H1 (cell line): ENCODE results near the gene CARM1. TPM values are rescaled to one million over a fixed set of nuclear protein-coding genes. Genes with fewer than 3 reads are reported as not detected.

Source experiments
- CTCF ChIA-PET: fragments of 300-600 bp; sonication (Branson Sonifier 250); formaldehyde crosslinking; loops from one replicate; lab custom pipeline; 2021; ENCODE audit not compliant: partially characterized antibody; lab: Charles Lee
- POLR2A ChIA-PET: fragments of 300-600 bp; sonication (Branson Sonifier 250); formaldehyde crosslinking; loops from one replicate; lab custom pipeline; 2021; ENCODE audit warnings: inconsistent platforms; ENCODE audit not compliant: partially characterized antibody; lab: Charles Lee
- DNase-seq, 2 experiments: peaks; one replicate each; pipeline versions ENCODE4 v3.0.0 to v3.0.0-alpha.2; 2010 to 2022; ENCODE audit warnings: low spot score in 2 of 2, low read depth in 1 of 2, mixed read lengths in 1 of 2
- FAIRE-seq: peaks from 2 replicates; lab custom pipeline; 2011; peaks lifted over from hg19 to GRCh38; lab: Jason Lieb, UNC
- H2AFZ ChIP-seq: 2 replicates; pipeline ENCODE4 v1.8.1; 2012; ENCODE audit warnings: low read length, inconsistent platforms
- H2AK5ac ChIP-seq: 2 replicates; pipeline ENCODE4 v1.6.1; 2013; ENCODE audit warnings: low read depth, low read length
- H2BK120ac ChIP-seq: replicated peaks from 2 replicates; pipeline ENCODE3; 2013; ENCODE audit warnings: low read depth, low read length, inconsistent platforms
- H2BK12ac ChIP-seq: 2 replicates; pipeline ENCODE4 v1.6.1; 2013; ENCODE audit warnings: low read depth, low read length
- H2BK15ac ChIP-seq: 2 replicates; pipeline ENCODE4 v1.6.1; 2013; ENCODE audit warnings: low read length
- H2BK20ac ChIP-seq: 2 replicates; pipeline ENCODE4 v1.6.1; 2013; ENCODE audit warnings: low read length
- H2BK5ac ChIP-seq: 2 replicates; pipeline ENCODE4 v1.6.1; 2013; ENCODE audit warnings: low read depth, low read length
- H3K14ac ChIP-seq: 2 replicates; pipeline ENCODE4 v1.6.1; 2013; ENCODE audit warnings: inconsistent platforms; ENCODE audit not compliant: insufficient read length
- H3K18ac ChIP-seq: 2 replicates; pipeline ENCODE4 v1.6.1; 2013; ENCODE audit warnings: low read length; ENCODE audit errors: extremely low read depth
- H3K23ac ChIP-seq: 2 replicates; pipeline ENCODE4 v1.6.1; 2013; ENCODE audit warnings: inconsistent platforms; ENCODE audit not compliant: insufficient read length
- H3K23me2 ChIP-seq: 2 replicates; pipeline ENCODE4 v1.6.1; 2013; ENCODE audit warnings: low read depth, low read length
- H3K27ac ChIP-seq: 2 replicates; pipeline ENCODE4 v1.6.1; 2011; ENCODE audit warnings: low read depth, low read length, inconsistent platforms
- H3K27me3 ChIP-seq, 4 experiments: replicated peaks in 1 of 4; 1 replicate in 1 of 4; 2 replicates in 3 of 4; pipeline versions ENCODE4 v1.6.1 to v1.8.1; 2011 to 2013; ENCODE audit warnings: low read length in 3 of 4, mild to moderate bottlenecking in 3 of 4, inconsistent platforms in 2 of 4, mixed read lengths in 2 of 4, moderate library complexity in 1 of 4; ENCODE audit not compliant: control insufficient read depth in 3 of 4, insufficient read depth in 3 of 4; ENCODE audit errors: extremely low read depth in 1 of 4
- H3K36me3 ChIP-seq, 4 experiments: 2 replicates each; pipeline versions ENCODE4 v1.6.1 to v1.8.1; 2011 to 2013; ENCODE audit warnings: mild to moderate bottlenecking in 4 of 4, low read length in 3 of 4, moderate library complexity in 2 of 4, control low read depth in 1 of 4, inconsistent platforms in 1 of 4; ENCODE audit not compliant: insufficient read depth in 4 of 4, control insufficient read depth in 2 of 4
- H3K4ac ChIP-seq: replicated peaks from 2 replicates; pipeline ENCODE3; 2013; ENCODE audit warnings: low read length, low read depth, mixed read lengths, inconsistent platforms; ENCODE audit not compliant: insufficient read length
- H3K4me1 ChIP-seq, 4 experiments: replicated peaks in 1 of 4; 1 replicate in 1 of 4; 2 replicates in 3 of 4; pipeline versions ENCODE4 v1.6.1 to v1.8.1; 2011 to 2013; ENCODE audit warnings: low read length in 3 of 4, inconsistent platforms in 2 of 4, mixed read lengths in 1 of 4; ENCODE audit not compliant: insufficient read depth in 4 of 4, control insufficient read depth in 3 of 4
- H3K4me2 ChIP-seq, 2 experiments: 2 replicates each; pipeline versions ENCODE4 v1.6.1 to v1.8.1; 2011 to 2013; ENCODE audit warnings: low read depth in 2 of 2, low read length in 2 of 2, control low read depth in 1 of 2, inconsistent platforms in 1 of 2, mild to moderate bottlenecking in 1 of 2; ENCODE audit not compliant: insufficient read depth in 1 of 2
- H3K4me3 ChIP-seq, 4 experiments: fragments of 200-600, 300-600 bp in 1 of 4; sonication (generic), shearing (Covaris generic), sonication (Bioruptor Twin) in 1 of 4; 2 replicates each; pipeline versions ENCODE4 v1.5.1 to v1.8.1; 2011 to 2016; ENCODE audit warnings: low read length in 4 of 4, low read depth in 3 of 4, control low read depth in 2 of 4, inconsistent platforms in 2 of 4, mild to moderate bottlenecking in 2 of 4, mixed read lengths in 1 of 4, moderate library complexity in 1 of 4; ENCODE audit not compliant: insufficient read depth in 2 of 4; ENCODE audit errors: extremely low read depth in 1 of 4
- H3K56ac ChIP-seq: replicated peaks from 2 replicates; pipeline ENCODE3; 2013; ENCODE audit warnings: low read depth, mild to moderate bottlenecking, mixed read lengths, low read length, inconsistent platforms; ENCODE audit not compliant: insufficient read length
- H3K79me1 ChIP-seq: 2 replicates; pipeline ENCODE4 v1.6.1; 2013; ENCODE audit warnings: low read depth, low read length, control low read depth
- H3K79me2 ChIP-seq, 2 experiments: 2 replicates each; pipeline versions ENCODE4 v1.6.1 to v1.8.1; 2012 to 2013; ENCODE audit warnings: low read length in 2 of 2, mild to moderate bottlenecking in 2 of 2, inconsistent platforms in 1 of 2; ENCODE audit not compliant: insufficient read depth in 2 of 2, control insufficient read depth in 1 of 2
- H3K9ac ChIP-seq, 4 experiments: replicated peaks in 1 of 4; 1 replicate in 1 of 4; 2 replicates in 3 of 4; pipeline versions ENCODE4 v1.6.1 to v1.8.1; 2011 to 2013; ENCODE audit warnings: low read depth in 3 of 4, low read length in 3 of 4, control low read depth in 2 of 4, mild to moderate bottlenecking in 2 of 4, moderate library complexity in 2 of 4, inconsistent platforms in 1 of 4; ENCODE audit errors: extremely low read depth in 1 of 4
- H3K9me3 ChIP-seq, 2 experiments: 2 replicates each; pipeline versions ENCODE4 v1.6.1 to v1.8.1; 2012 to 2013; ENCODE audit warnings: mild to moderate bottlenecking in 2 of 2, moderate library complexity in 2 of 2, control low read depth in 1 of 2, inconsistent platforms in 1 of 2, low read depth in 1 of 2, low read length in 1 of 2, mixed read lengths in 1 of 2; ENCODE audit not compliant: insufficient read depth in 2 of 2
- H4K20me1 ChIP-seq, 2 experiments: replicated peaks in 1 of 2; 2 replicates each; pipeline versions ENCODE3 to v1.8.1; 2011 to 2013; ENCODE audit warnings: inconsistent platforms in 2 of 2, low read length in 2 of 2, mild to moderate bottlenecking in 1 of 2; ENCODE audit not compliant: insufficient read depth in 2 of 2, control insufficient read depth in 1 of 2
- H4K5ac ChIP-seq: 2 replicates; pipeline ENCODE4 v1.6.1; 2013; ENCODE audit warnings: low read length, low read depth, mixed read lengths, inconsistent platforms; ENCODE audit not compliant: insufficient read length
- H4K8ac ChIP-seq: 2 replicates; pipeline ENCODE4 v1.8.0; 2013; ENCODE audit warnings: mild to moderate bottlenecking, moderate library complexity, low read length, inconsistent platforms; ENCODE audit not compliant: insufficient read depth; ENCODE audit errors: extremely low read depth
- H4K91ac ChIP-seq: replicated peaks from 2 replicates; pipeline ENCODE3; 2013; ENCODE audit warnings: low read length, mixed read lengths, inconsistent platforms; ENCODE audit not compliant: insufficient read length
- BRCA1 ChIP-seq: IDR thresholded peaks from 2 replicates; pipeline ENCODE4 v1.6.1; 2012; ENCODE audit warnings: low read depth, low read length, improper control_type of control experiment
- EZH2 ChIP-seq: fragments of 200-600 bp; sonication (generic); IDR thresholded peaks from 2 replicates; pipeline ENCODE4 v1.7.1; 2012; ENCODE audit warnings: low read depth, mild to moderate bottlenecking, moderate library complexity, low read length, inconsistent platforms; ENCODE audit not compliant: severe bottlenecking
- HDAC2 ChIP-seq, 2 experiments: fragments of 300-600 bp in 1 of 2; sonication (generic) in 1 of 2; IDR thresholded peaks; 2 replicates each; pipeline ENCODE4 v1.6.1; 2011 to 2012; ENCODE audit warnings: low read depth in 2 of 2, low read length in 2 of 2, mild to moderate bottlenecking in 2 of 2, moderate library complexity in 2 of 2, borderline replicate concordance in 1 of 2, inconsistent platforms in 1 of 2
- SIN3A ChIP-seq, 2 experiments: IDR thresholded peaks in 1 of 2; conservative IDR thresholded peaks in 1 of 2; 2 replicates each; pipeline ENCODE4 v1.6.1; 2011 to 2012; ENCODE audit warnings: low read length in 2 of 2, improper control_type of control experiment in 1 of 2, low read depth in 1 of 2, mild to moderate bottlenecking in 1 of 2
- SIRT6 ChIP-seq: IDR thresholded peaks from one replicate; pipeline ENCODE4 v1.7.1; 2012; ENCODE audit warnings: low read length, inconsistent platforms
- TAF1 ChIP-seq: IDR thresholded peaks from 2 replicates; pipeline ENCODE4 v1.6.1; 2011; ENCODE audit warnings: mild to moderate bottlenecking, low read depth, low read length
- TEAD4 ChIP-seq: IDR thresholded peaks from 2 replicates; pipeline ENCODE4 v1.6.1; 2012; ENCODE audit warnings: low read depth, low read length, inconsistent platforms, mixed read lengths
- WGBS, 2 experiments: shearing (Covaris generic) in 1 of 2; methylation state at CpG; one replicate each; pipeline versions ENCODE4 v1.1.6 to v1.1.7; 2013 to 2015; ENCODE audit warnings: low lambda C conversion rate in 2 of 2, mixed read lengths in 2 of 2, inconsistent platforms in 1 of 2, low coverage in 1 of 2, missing lambda C conversion rate in 1 of 2; ENCODE audit not compliant: insufficient replicate concordance in 2 of 2, insufficient coverage in 1 of 2, insufficient read length in 1 of 2; ENCODE audit errors: extremely low coverage in 1 of 2, missing lambda C conversion rate in 1 of 2; 5-methylcytosine and 5-hydroxymethylcytosine counted together
- polyA plus RNA-seq, 7 experiments: library from polyadenylated mRNA; depleted of rRNA in 3 of 7; stranded (reverse) in 5 of 7; unstranded in 2 of 7; fragments of >200 nt in 5 of 7; fragments of 200-250 nt in 2 of 7; gene quantifications; 1 replicate in 5 of 7; 2 replicates in 1 of 7; 4 replicates in 1 of 7; pipeline versions ENCODE4 v1.2.1 to v1.2.3, GENCODE V29; 2011 to 2013; ENCODE audit warnings: missing spikeins in 2 of 7, mixed read lengths in 2 of 7
- total RNA-seq: library from RNA; stranded (reverse); fragmentation: NEBNext Ultra II Directional; extraction: Animal tissue kit (Norgen Biotek cat#: 25700); gene quantifications from 2 replicates; pipeline ENCODE4 v1.2.1, GENCODE V29; 2021

Gene CARM1
- total and polyA plus RNA-seq, 2 of the 8 experiments (the other 6 are each of a cell fraction or from before 2014, with no cell fraction given) = 134 to 164 TPM

DNA sequence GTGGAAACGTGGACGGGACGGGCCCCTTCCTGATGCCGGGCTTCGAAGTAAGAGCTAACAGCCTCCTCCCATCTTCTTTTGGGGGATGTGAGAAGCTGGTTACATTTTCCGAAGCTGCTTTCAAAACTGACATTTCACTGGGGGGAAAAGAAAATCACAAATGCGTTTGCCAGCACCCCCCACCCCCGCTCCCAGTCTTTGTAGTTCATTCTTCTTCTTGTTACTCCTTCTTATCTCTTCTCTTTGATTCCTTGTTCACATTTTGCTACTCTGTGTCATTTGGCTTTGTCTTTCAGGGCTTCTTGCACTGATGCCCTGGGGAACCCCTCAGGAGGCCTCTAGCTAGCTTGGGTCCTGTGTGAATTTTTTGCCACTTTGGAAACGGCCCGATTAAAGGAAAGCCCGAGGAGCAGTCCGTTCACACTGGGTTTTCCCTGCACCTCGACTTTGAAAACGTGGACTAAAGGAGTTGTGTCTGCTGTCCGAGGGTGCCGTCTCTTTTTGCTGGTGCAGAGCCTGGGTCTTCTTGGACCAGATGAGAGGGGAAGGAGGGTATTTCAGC is 1.3 kb downstream of the CARM1 start:
- Histone ChIP-seq H4K5ac (no peak overlapping the region), H3K27me3 (no peaks in the 10 kb centered on the region), H3K4me2 (peak overlapping the region; percentile 79 to 87), H2BK15ac (no peak overlapping the region), H2AFZ (no peak overlapping the region), H3K23ac (no peak overlapping the region), H2BK12ac (no peak overlapping the region), H4K91ac (peak overlapping the region; percentile 47), H3K79me2 (peaks cover 4 to 54% of the 10 kb centered on the region in 2 experiments; a peak in 3 of 4 replicates), H3K27ac (no peak overlapping the region), H3K56ac (no peak overlapping the region), H3K9me3 (no peaks in the 10 kb centered on the region), H3K9ac (peak overlapping the region in 3 of 4 experiments; percentile 8 to 82 (median 69); a peak in 5 of 7 replicates), H3K23me2 (peaks cover 8% of the 10 kb centered on the region; the same call in 1 of the 2 replicates), H3K79me1 (peaks cover 9% of the 10 kb centered on the region), H2BK120ac (no peak overlapping the region), H2BK20ac (no peak overlapping the region), H3K4ac (no peak overlapping the region), H4K20me1 (peaks cover 0 to 3% of the 10 kb centered on the region in 2 experiments), H3K36me3 (peaks cover 0 to 8% (median 0%) of the 10 kb centered on the region in 4 experiments; a peak in 2 of 8 replicates), H2BK5ac (peak overlapping the region; percentile 87; the same call in 1 of the 2 replicates), H4K8ac (peak overlapping the region; percentile 48), H3K18ac (peak overlapping the region; percentile 83; the same call in 1 of the 2 replicates), H3K14ac (no peak overlapping the region), H3K4me1 (peaks cover 0 to 12% (median 2%) of the 10 kb centered on the region in 4 experiments; a peak in 5 of 7 replicates), H2AK5ac (no peak overlapping the region), H3K4me3 (peak overlapping the region; percentile 65 to 94 (median 76))
- POLR2A ChIA-PET = interaction anchor here (0.6 to 2.9 kb wide), 12 partner anchors 9 to 164 kb away, joined by 3 to 21 read pairs (median 3); partner anchors contain the start of gene TMED1
- no peak for FAIRE-seq
- WGBS, 2 experiments = 29% methylated on average over 16 of the region's 16 CpGs; no CpG with 5 or more reads in 1 of the 2 experiments
- CTCF ChIA-PET = interaction anchor here (0.7 to 6.8 kb wide), 20 partner anchors 8 to 330 kb away, joined by 3 to 103 read pairs (median 4); partner anchors contain the start of genes DNM2, TIMM29 and YIPF2
- no peak for TF ChIP-seq SIRT6
- no peak for TF ChIP-seq TAF1
- no peak for TF ChIP-seq SIN3A (conservative IDR thresholded peaks at IDR 0.05 in 1 of 2, IDR thresholded peaks at IDR 0.05 in 1 of 2; ENCODE audit: low read depth in 1 of 2, low read length in 2 of 2)
- no peak for TF ChIP-seq BRCA1
- no peak for TF ChIP-seq TEAD4
- TF ChIP-seq HDAC2 (IDR thresholded peaks at IDR 0.05; ENCODE audit: borderline replicate concordance in 1 of 2, low read depth in 2 of 2, low read length in 2 of 2) = no peak
- TF ChIP-seq EZH2 = no peak
- no peak for DNase-seq
